ENCODE results near the gene PGLYRP2. TPM values are rescaled to one million over a fixed set of nuclear protein-coding genes. Genes with fewer than 3 reads are reported as not detected.

The PGLYRP2 gene
- total and polyA plus RNA-seq, 2 of the 13 experiments (the other 11 are each of a cell fraction or from before 2014, with no cell fraction given): 0.04 to 1.0 TPM

GRCh38 chr19:15475169-15475568, 4.1 kb downstream of the PGLYRP2 start:
- FAIRE-seq (no peak), ATAC-seq (no peak), DNase-seq (ENCODE audit: low spot score) (no peak)
- H3K36me3 ChIP-seq (replicated peaks in 1 of 2; ENCODE audit: control insufficient read depth in 1 of 2, insufficient read depth in 2 of 2, low read length in 2 of 2): no peaks in the 10 kb centered on the region
- intact Hi-C loops (cut with micrococcal nuclease; ENCODE audit: unreplicated experiment) (loop anchor here (5.0 kb wide), 1 partner anchor 82 kb away; no protein-coding TSS in a partner anchor), in situ Hi-C loops (cut with HindIII; ENCODE audit: extremely low pct_ligation_motif_present, low pct_unique_long_range_greater_than_20kb) (no loop called here)
- H3K27ac ChIP-seq (ENCODE audit: extremely low read length, insufficient read depth, low read length): no peak overlapping the region
- TF ChIP-seq PBX2 (CRISPR knock-in tag; IDR thresholded peaks at IDR 0.05) (no peak), IKZF1 (IDR thresholded peaks at IDR 0.05) (no peak), TBX2 (CRISPR knock-in tag; IDR thresholded peaks at IDR 0.05; ENCODE audit: borderline replicate concordance) (no peak), ELF3 (CRISPR knock-in tag; IDR thresholded peaks at IDR 0.05) (no peak), MTA3 (CRISPR knock-in tag; IDR thresholded peaks at IDR 0.05) (no peak), RBFOX2 (IDR thresholded peaks at IDR 0.05; ENCODE audit: low read depth, low read length) (no peak), CREM (IDR thresholded peaks at IDR 0.05) (no peak), CREM (CRISPR knock-in tag; IDR thresholded peaks at IDR 0.05) (no peak), SALL1 (CRISPR knock-in tag; IDR thresholded peaks at IDR 0.05) (no peak), ZNF33B (CRISPR knock-in tag; IDR thresholded peaks at IDR 0.05) (no peak), DRAP1 (CRISPR knock-in tag; IDR thresholded peaks at IDR 0.05) (no peak), ATF3 (CRISPR knock-in tag; IDR thresholded peaks at IDR 0.05) (no peak), KMT2A (CRISPR knock-in tag; IDR thresholded peaks at IDR 0.05) (no peak), BHLHE40 (IDR thresholded peaks at IDR 0.05; ENCODE audit: low read length) (no peak), ZKSCAN5 (CRISPR knock-in tag; IDR thresholded peaks at IDR 0.05) (no peak), ZNF605 (CRISPR knock-in tag; IDR thresholded peaks at IDR 0.05) (no peak), TOE1 (CRISPR knock-in tag; IDR thresholded peaks at IDR 0.05) (no peak), ZNF512 (CRISPR knock-in tag; IDR thresholded peaks at IDR 0.05) (no peak), ATF6 (CRISPR knock-in tag; conservative IDR thresholded peaks at IDR 0.05) (no peak), NFE2L1 (CRISPR knock-in tag; IDR thresholded peaks at IDR 0.05; ENCODE audit: borderline replicate concordance) (no peak)
- H3K9me3 ChIP-seq (ENCODE audit: low read length): no peaks in the 10 kb centered on the region
- ChIA-PET POLR2A (no interaction called here), CTCF (ENCODE audit: low intra/inter-chr PET ratio, low total read pairs) (no interaction called here)
- 41% methylated on average over 4 of the region's 4 CpGs for WGBS (ENCODE audit: low lambda C conversion rate)
- H3K79me2 ChIP-seq (ENCODE audit: insufficient read depth, low read length): no peaks in the 10 kb centered on the region
- no peaks in the 10 kb centered on the region for H4K20me1 ChIP-seq (ENCODE audit: insufficient read depth, low read length)
- no peak overlapping the region for H3K4me2 ChIP-seq (ENCODE audit: low read depth, low read length)
- H2AFZ ChIP-seq (ENCODE audit: low read length): no peak overlapping the region
- peaks cover 31% of the 10 kb centered on the region for H3K4me1 ChIP-seq (ENCODE audit: insufficient read depth, low read length)
- no peaks in the 10 kb centered on the region for H3K27me3 ChIP-seq (ENCODE audit: control insufficient read depth in 1 of 2, insufficient read depth in 2 of 2, low read length in 2 of 2)
- no TSS peak for BruUV-seq (replicated peaks)
- no peak overlapping the region for H3K9ac ChIP-seq (ENCODE audit: insufficient read depth, low read depth, low read length)
- H3K4me3 ChIP-seq (replicated peaks in 1 of 3; ENCODE audit: insufficient read depth in 1 of 3, low read depth in 2 of 3, low read length in 3 of 3): no peak overlapping the region
